GM18517 (cell line): ENCODE data around the gene LAMB2.

ENCODE experiments used
- ATAC-seq: cut with Tn5 transposase; IDR thresholded peaks from one replicate; pipeline ENCODE4 v1.9.1; 2021; ENCODE audit warnings: mild to moderate bottlenecking, moderate library complexity; ENCODE audit not compliant: unreplicated experiment

LAMB2 gene

GRCh38 chr3:49161808-49162530 is 29.1 kb upstream of the LAMB2 start:
- no peak for ATAC-seq

DNA sequence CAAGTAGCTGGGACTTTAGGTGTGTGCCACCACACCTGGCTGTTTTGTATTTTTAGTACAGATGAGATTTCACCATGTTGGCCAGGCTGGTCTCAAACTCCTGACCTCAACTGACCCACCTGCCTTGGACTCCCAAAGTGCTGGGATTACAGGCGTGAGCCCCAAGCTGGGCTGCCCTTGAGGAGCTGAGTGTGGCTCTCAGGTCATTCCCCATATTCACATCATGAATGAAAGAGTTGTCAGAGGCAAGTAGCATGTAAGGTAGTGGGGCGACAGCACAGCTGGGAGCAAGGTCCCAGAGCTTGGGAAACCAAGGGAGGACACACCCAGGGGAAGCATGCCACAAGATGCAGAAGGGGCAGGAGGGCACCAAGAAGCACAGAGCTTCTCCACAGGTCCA is 28.3 kb upstream of the LAMB2 start:
- no peak for ATAC-seq

GRCh38 chr3:49158792-49159191 is 25.9 kb upstream of the LAMB2 start:
- no peak for ATAC-seq

GRCh38 chr3:49158103-49158709 is 25.4 kb upstream of the LAMB2 start:
- ATAC-seq: no peak

DNA sequence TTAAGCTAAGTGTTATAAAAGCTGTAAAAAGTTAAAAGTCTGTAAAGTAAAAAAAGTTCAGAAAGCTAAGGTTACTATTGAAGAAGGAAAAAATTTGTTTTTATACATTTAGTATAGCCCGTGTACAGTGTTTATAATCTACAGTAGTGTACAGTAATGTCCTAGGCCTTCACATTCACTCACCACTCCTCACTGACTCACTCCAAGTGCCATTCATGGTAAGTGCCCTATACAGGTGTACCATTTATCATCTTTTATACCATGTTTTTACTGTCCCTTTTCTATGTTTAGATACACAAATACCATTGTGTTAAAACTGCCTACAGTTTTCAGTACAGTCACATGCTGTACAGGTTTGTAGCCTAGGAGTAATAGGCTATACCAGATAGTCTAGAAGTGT is 24.4 kb upstream of the LAMB2 start:
- no peak for ATAC-seq

DNA sequence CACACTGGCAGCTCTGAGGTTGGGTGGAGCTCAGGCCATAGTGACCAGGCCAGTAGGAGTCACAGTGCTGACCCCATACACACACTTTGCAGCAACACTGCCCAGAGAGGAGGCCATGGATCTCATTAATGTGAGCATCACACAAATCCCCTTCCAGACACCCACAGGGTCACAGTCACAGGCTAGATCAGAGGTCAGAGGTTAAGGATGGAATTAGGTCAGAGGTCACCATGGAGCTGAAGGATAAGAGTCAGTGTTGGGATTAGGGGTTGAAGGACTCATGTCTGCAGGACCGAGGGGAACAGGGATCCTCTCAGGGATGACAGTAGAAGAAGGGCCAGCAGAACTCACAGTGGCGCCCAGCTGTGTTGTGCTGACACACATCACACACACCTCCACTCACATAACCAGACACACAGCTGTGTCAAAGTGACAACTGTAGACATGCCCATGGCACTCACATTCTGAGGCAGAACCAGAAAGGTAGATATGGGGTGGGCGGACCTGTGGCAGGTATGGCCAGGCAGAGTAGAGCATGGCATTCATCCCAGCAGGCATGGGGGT is 20.6 kb upstream of the LAMB2 start:
- no peak for ATAC-seq

DNA sequence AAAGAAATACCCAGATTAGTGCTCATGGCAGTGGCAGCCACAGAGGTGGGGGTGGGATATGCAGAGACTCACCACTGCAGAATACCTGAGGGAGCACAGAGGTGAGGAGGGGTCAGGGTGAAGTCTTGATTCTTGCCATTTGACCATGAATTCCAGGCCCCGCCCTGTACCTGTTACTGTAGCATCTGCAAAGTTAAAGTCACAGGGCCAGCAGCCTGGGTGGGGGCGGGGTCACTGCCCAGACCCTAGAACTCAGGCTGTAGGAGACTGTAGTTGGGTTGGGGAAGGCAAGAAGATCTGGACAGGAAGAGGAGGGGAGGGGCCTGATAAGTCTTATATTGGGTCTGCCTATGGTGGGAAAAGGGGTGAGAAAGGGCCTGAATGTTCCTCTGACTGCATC is 18.8 kb upstream of the LAMB2 start:
- no peak for ATAC-seq

GRCh38 chr3:49148159-49148558 is 15.3 kb upstream of the LAMB2 start:
- no peak for ATAC-seq

DNA sequence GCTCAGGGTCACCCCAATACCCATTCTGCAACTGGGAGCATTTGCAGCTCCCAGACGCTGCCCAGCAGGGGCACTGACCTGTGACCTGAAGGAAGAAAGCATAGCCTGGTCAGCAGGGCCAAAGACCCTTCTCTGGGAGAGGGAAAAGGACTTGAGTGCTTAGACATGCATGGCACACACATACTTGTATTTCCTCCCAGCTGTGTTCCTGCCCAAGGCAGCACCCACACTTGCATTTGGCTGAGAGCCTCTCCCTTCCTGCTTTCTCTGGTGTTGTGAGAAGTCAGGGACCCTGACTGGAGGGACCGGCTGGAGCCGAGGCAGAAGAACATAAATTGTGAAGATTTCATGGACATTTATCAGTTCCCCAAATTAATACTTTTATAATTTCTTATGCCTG is 7.2 kb upstream of the LAMB2 start:
- ATAC-seq: no peak

DNA sequence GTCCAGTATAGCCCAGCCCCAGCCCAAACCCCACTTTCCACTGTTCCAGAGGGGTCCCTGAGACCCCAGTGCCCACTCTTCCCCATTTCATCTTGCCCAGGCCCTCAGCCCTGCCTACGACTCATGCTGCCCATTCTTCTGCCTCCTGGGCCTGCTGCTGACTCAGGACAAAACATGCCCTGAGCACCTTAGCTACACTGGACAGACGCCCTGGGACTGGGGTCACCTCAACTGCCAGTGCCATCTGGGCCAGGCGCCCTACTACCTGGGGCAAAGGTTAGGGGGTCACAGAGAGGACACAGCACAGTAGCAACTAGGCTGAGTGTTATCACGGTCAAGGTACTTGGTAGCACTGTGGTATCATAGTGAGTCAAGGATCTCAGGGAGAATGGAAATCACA is 2.6 kb upstream of the LAMB2 start:
- no peak for ATAC-seq

- ATAC-seq: no peak
These were observed 1.8 kb upstream of the LAMB2 start for GRCh38 chr3:49134471-49135265.

DNA sequence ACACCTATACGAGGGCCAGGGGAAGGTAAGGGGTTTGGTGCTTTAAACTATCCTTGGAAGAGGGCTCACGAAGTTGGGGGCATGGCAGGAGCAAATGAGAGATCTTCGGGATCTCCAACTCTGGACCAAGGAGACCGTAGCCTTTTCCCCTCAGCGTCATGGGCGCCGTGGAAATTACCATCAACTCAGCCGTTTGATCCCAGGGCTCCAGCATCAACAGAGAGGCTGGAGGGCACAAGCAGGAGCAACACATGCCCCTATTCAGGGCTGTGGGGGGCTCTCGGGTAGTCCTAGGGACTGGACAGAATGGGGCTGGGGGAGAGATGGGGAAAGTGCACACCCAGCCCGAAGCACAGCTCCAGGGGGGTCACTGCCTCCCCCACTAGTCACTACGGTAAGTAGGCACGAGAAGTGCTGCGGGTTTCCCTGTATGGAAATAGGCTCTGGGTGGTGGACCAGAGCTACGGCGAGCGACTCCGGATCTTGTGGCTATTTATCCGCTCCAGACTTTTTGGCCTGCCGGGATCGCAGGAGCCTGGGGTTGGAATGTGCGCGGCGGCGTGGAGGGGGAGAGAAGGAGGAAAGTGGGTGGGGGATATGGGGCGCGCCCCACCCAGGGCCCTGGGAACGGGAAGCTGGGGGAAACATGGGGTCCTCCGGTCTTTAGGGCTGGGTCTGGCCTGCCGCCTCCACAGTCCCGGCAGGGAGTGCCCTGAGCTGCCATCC is 539 bp upstream of the LAMB2 start:
- ATAC-seq: no peak

DNA sequence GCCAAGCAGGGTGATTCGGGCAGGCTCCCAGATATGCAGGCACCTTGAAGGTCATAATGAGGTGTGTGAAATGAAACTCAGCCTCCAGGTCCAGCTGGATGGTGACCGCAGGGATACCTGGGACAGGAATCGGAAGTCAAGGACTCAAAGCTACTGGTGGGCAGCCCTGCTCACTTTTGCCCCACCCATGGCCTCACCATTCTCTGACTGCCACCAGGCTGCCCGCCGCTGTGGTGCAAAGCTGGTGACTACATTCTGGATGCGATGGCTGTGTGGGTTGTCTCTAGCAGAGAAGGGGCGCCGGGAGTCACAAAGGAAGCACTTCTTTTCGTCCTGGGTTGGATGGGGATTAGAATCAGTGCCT is 795 bp downstream of the LAMB2 start:
- no peak for ATAC-seq

DNA sequence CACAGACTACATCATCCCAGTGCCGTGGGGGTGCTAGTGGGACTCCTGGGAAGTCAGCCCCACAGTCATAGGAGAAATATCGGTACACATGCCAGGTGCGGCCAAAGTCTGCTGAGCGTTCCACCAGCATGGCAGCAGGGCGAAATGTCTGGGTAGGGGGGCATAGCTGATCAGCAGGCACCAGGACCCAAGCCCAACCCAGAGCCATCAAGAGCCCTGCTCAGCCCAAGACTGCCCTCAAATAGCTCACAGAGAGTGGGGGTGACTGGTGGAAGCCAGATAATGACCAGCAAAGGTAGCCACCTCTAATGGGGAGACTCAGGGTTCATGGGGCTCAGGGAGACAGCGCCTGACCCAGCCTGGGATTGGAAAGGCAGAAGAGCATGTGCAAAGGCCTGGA is 1.3 kb downstream of the LAMB2 start:
- ATAC-seq: no peak

- no peak for ATAC-seq
These were observed 1.8 kb downstream of the LAMB2 start for GRCh38 chr3:49131040-49131439.

DNA sequence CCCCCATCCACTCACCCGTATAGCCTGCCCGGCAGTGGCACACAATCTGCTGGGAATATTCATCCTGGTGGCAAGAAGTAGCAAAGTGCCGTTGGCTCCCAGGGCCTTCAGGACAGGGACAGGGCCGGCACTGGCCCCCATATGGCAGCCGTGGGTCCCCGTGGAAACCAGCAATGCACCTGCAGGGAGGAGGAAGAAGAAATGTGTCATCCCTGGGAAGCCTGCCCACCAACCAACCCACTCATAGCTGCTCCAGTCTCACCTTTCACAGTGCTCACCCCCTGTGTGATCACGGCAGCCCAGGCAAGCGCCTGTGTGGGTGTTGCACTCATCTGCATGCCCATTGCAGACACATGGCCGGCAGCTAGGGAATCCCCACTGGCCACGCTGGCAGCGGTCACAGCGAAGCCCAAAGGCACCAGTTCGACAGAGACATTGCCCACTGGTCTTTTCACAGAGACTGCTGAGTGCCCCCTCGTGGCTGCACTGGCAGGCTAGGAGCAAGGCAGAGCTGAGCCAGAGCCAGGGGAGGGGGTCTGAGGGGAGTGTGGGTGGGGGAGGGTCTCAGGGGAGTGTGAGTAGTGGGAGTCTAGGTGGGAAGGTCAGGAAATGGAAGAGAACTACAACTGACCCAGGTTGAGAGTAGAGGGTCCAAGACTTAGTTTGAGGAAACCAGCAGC is 7.7 kb downstream of the LAMB2 start:
- ATAC-seq: no peak

DNA sequence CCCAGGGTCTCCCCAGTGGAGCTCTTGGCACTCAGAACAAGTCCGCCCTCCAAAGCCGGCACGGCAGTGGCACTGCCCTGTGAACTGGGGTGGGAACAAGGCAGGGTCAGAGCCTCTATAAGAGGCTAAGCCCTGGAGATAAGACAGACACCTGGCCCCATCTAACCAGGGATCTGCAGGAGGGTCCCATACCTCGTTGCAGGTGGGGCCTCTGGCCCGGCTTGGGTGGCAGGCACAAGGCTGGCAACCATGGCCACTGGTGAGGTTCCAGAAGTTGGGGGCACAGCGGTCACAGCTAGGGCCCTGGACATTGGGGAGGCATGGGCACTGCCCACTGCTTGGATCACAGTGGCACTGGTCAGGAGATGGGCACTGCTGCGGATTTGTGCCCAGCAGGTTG is 8.6 kb downstream of the LAMB2 start:
- no peak for ATAC-seq

- ATAC-seq: no peak
These were observed 9.2 kb downstream of the LAMB2 start for GRCh38 chr3:49123687-49124086.

- ATAC-seq: no peak
These were observed 9.8 kb downstream of the LAMB2 start for GRCh38 chr3:49122886-49123545.

- ATAC-seq: no peak
These were observed 10.4 kb downstream of the LAMB2 start for GRCh38 chr3:49122451-49122850.
